A673 (cell line): ENCODE results near the gene ZNF74.

ENCODE experiments used
- EZH2 ChIP-seq: fragments of 200-600 bp; sonication (generic); IDR thresholded peaks from 2 replicates; pipeline ENCODE4 v1.6.1; 2017; ENCODE audit warnings: borderline replicate concordance, low read depth, mild to moderate bottlenecking, mixed read lengths, antibody characterized with exemption, low read length; ENCODE audit not compliant: poor library complexity, severe bottlenecking
- TF ChIP-seq, protein P1 (sequence below): fragments of 300-800, 200-600 bp; sonication (generic); conservative IDR thresholded peaks from 2 replicates; pipeline ENCODE4 v1.5.1; 2017; ENCODE audit warnings: low read depth, mild to moderate bottlenecking, antibody characterized with exemption, low read length, moderate library complexity, mixed read lengths

DNA sequence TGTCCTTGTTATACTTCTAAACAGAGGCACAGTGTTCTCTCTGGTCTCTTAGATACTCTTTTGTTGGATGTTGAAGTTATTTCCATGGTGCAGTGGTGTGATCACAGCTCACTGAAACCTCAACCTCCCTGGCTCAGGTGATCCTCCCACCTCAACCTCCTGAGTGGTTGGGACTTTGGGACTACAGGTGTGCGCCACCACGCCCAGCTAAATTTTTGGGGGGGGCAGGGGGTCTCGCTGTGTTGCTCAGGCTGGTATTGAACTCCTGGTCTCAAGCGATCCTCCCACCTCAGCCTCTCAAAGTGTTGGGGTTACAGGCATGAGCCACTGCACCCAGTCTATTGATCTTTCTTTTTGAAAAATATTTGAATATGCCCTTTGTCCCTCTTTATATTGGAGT, 14.9 kb downstream of the ZNF74 start:
- TF ChIP-seq, protein P1, sequence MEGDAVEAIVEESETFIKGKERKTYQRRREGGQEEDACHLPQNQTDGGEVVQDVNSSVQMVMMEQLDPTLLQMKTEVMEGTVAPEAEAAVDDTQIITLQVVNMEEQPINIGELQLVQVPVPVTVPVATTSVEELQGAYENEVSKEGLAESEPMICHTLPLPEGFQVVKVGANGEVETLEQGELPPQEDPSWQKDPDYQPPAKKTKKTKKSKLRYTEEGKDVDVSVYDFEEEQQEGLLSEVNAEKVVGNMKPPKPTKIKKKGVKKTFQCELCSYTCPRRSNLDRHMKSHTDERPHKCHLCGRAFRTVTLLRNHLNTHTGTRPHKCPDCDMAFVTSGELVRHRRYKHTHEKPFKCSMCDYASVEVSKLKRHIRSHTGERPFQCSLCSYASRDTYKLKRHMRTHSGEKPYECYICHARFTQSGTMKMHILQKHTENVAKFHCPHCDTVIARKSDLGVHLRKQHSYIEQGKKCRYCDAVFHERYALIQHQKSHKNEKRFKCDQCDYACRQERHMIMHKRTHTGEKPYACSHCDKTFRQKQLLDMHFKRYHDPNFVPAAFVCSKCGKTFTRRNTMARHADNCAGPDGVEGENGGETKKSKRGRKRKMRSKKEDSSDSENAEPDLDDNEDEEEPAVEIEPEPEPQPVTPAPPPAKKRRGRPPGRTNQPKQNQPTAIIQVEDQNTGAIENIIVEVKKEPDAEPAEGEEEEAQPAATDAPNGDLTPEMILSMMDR = no peak
- TF ChIP-seq EZH2 = no peak
